Transverse colon (tissue), 4 donors: ENCODE results near the gene PRKCA. TPM values are rescaled to one million over a fixed set of nuclear protein-coding genes. Genes with fewer than 3 reads are reported as not detected.
"Not testable (repeated sequence)": the region's sequence is repeated elsewhere in the genome, so short reads cannot be mapped to it uniquely, and the experiment has no call there.

Source experiments
- DNase-seq: peaks from one replicate; pipeline ENCODE4 v3.0.0-alpha.2; 2019
- H3K27ac ChIP-seq, 4 donors: fragments of 200-600 bp; sonication (generic); 2 replicates each; pipeline ENCODE4 v1.5.1; 2016 to 2018; ENCODE audit warnings: inconsistent platforms in 4 of 4
- H3K27me3 ChIP-seq: fragments of 200-600 bp; sonication (generic); 2 replicates; pipeline ENCODE4 v1.5.1; 2017; ENCODE audit warnings: inconsistent platforms
- H3K36me3 ChIP-seq, 4 donors: fragments of 200-600 bp; sonication (generic); 2 replicates each; pipeline ENCODE4 v1.5.1; 2017 to 2019; ENCODE audit warnings: inconsistent platforms in 4 of 4
- H3K4me1 ChIP-seq, 4 donors: fragments of 200-600 bp; sonication (generic); 2 replicates each; pipeline ENCODE4 v1.5.1; 2017 to 2020; ENCODE audit warnings: inconsistent platforms in 4 of 4
- H3K4me3 ChIP-seq, 4 donors: fragments of 200-600 bp; sonication (generic); 1 replicate in 1 of 4; 2 replicates in 3 of 4; pipeline versions ENCODE4 v1.5.1 to v1.6.1; 2017 to 2019; ENCODE audit warnings: inconsistent platforms in 4 of 4
- H3K9me3 ChIP-seq, 2 donors: fragments of 200-600 bp; sonication (generic); 2 replicates each; pipeline ENCODE4 v1.5.1; 2017 to 2019; ENCODE audit warnings: inconsistent platforms in 2 of 2
- EP300 ChIP-seq: sonication (generic); formaldehyde crosslinking; IDR thresholded peaks from one replicate; pipeline ENCODE4 v1.6.1; 2017; ENCODE audit warnings: antibody characterized with exemption, low read depth
- POLR2A ChIP-seq: fragments of 450-650 bp; IDR thresholded peaks from one replicate; pipeline ENCODE4 v1.6.1; 2016; ENCODE audit warnings: antibody characterized with exemption, mild to moderate bottlenecking, moderate library complexity
- POLR2AphosphoS5 ChIP-seq, 3 donors: sonication (generic); formaldehyde crosslinking; IDR thresholded peaks; one replicate each; pipeline ENCODE4 v1.6.1; 2016; ENCODE audit warnings: antibody characterized with exemption in 3 of 3
- WGBS, 2 donors: methylation state at CpG; one replicate each; pipeline ENCODE4 v1.1.5; 2018; ENCODE audit warnings: low coverage in 1 of 2; 5-methylcytosine and 5-hydroxymethylcytosine counted together
- in situ Hi-C, 4 donors: fragments of 200-750 bp; cut with MboI; loops; one replicate each; pipeline versions ENCODE4 v1.15.0 to v1.15.1; 2017; ENCODE audit warnings: low sequenced_read_pairs in 3 of 4, low pct_ligation_motif_present in 1 of 4, low pct_unique_long_range_greater_than_20kb in 1 of 4
- intact Hi-C: fragments of 100-400 bp; cut with DNase I; formaldehyde crosslinking; loops from one replicate; pipeline ENCODE4 v1.15.1; 2023; ENCODE audit warnings: low total_unique reads
- total RNA-seq, 4 donors: library from RNA; depleted of rRNA; stranded (reverse); fragments of >200 nt; gene quantifications; one replicate each; pipeline ENCODE4 v1.1.0, GENCODE V29; 2016
- TF ChIP-seq, protein P1 (sequence below), 5 experiments: fragments of 200-600 bp in 3 of 5; fragments of 450-650 bp in 2 of 5; sonication (generic) in 3 of 5; IDR thresholded peaks; 1 replicate in 2 of 5; 2 replicates in 3 of 5; pipeline ENCODE4 v1.5.1; 2016 to 2017; ENCODE audit warnings: antibody characterized with exemption in 5 of 5, inconsistent platforms in 3 of 5, mild to moderate bottlenecking in 2 of 5, moderate library complexity in 1 of 5

Gene PRKCA
- total RNA-seq, 4 donors from 2014 or later = 16.1 to 49.7 (median 31.7) TPM

DNA sequence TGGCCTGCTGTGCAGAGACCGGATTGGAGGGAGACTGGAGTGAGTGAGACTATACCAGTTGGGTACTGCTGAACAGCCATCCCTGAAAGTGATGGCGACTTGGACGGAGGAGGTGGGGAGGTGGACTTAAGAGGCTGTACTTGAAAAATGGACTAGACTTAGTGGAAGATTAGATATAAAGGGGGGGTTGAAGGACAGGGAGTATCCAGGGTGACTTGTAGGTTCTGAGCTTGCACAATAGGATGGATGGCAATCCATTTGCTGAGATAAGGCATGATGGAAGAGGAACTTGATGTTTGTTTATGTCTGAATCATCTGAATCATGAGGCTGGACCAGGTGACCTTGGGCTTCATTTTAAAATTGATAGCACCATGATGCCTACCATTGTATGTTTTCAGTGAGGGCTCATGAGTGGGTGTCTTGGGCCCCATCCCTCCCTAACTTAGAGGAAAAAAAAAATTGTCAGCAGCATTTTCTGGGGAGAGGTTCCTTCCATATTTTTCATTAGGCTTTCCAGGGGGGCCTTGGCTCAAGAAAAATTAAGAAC lies 41.2 kb downstream of the PRKCA start:
- Histone ChIP-seq H3K27me3 (no peaks in the 10 kb centered on the region), H3K27ac (no peak overlapping the region), H3K4me3 (no peak overlapping the region), H3K9me3 (no peaks in the 10 kb centered on the region), H3K4me1 (peaks cover 3 to 39% (median 22%) of the 10 kb centered on the region in 4 donors), H3K36me3 (no peaks in the 10 kb centered on the region)
- intact Hi-C loops = no loop called here
- no peak for DNase-seq
- in situ Hi-C loops = no loop called here
- TF ChIP-seq, protein P1, sequence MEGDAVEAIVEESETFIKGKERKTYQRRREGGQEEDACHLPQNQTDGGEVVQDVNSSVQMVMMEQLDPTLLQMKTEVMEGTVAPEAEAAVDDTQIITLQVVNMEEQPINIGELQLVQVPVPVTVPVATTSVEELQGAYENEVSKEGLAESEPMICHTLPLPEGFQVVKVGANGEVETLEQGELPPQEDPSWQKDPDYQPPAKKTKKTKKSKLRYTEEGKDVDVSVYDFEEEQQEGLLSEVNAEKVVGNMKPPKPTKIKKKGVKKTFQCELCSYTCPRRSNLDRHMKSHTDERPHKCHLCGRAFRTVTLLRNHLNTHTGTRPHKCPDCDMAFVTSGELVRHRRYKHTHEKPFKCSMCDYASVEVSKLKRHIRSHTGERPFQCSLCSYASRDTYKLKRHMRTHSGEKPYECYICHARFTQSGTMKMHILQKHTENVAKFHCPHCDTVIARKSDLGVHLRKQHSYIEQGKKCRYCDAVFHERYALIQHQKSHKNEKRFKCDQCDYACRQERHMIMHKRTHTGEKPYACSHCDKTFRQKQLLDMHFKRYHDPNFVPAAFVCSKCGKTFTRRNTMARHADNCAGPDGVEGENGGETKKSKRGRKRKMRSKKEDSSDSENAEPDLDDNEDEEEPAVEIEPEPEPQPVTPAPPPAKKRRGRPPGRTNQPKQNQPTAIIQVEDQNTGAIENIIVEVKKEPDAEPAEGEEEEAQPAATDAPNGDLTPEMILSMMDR (IDR thresholded peaks at IDR 0.05) = no peak
- TF ChIP-seq EP300 = no peak
- TF ChIP-seq POLR2A = no peak
- TF ChIP-seq POLR2AphosphoS5 (IDR thresholded peaks at IDR 0.05) = no peak
- 92 to 94% methylated on average over 3 of the region's 3 CpGs for WGBS, 2 donors

DNA sequence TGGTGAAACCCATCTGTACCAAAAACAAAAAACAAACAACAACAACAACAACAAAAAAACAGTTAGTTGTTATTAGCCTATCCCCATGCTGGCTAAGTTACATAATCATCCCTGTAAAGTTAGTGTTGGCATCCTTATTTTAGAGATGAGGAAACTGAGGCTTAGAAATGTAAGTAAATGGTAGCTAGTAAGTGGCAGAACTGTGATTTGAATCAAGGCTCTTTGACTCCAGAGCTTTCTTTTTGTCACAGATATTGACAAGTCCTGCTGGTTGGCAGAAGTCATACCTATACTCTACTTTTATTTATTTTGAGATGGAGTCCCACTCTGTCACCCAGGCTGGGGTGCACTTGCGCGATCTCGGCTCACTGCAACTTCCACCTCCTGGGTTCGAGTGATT lies 42.1 kb downstream of the PRKCA start:
- H3K4me3 ChIP-seq = no peak overlapping the region
- no peaks in the 10 kb centered on the region for H3K9me3 ChIP-seq
- in situ Hi-C loops = no loop called here
- 98% methylated on average over 4 of the region's 4 CpGs; no CpG with 5 or more reads in 1 of the 2 donors for WGBS, 2 donors
- peaks cover 7 to 48% (median 31%) of the 10 kb centered on the region in 4 donors for H3K4me1 ChIP-seq
- TF ChIP-seq POLR2AphosphoS5 (IDR thresholded peaks at IDR 0.05) = no peak
- TF ChIP-seq, protein P1 (IDR thresholded peaks at IDR 0.05) = no peak
- no peak for TF ChIP-seq EP300
- TF ChIP-seq POLR2A = no peak
- H3K36me3 ChIP-seq = no peaks in the 10 kb centered on the region
- no peak overlapping the region for H3K27ac ChIP-seq
- DNase-seq = no peak
- intact Hi-C loops = no loop called here
- H3K27me3 ChIP-seq = no peaks in the 10 kb centered on the region

DNA sequence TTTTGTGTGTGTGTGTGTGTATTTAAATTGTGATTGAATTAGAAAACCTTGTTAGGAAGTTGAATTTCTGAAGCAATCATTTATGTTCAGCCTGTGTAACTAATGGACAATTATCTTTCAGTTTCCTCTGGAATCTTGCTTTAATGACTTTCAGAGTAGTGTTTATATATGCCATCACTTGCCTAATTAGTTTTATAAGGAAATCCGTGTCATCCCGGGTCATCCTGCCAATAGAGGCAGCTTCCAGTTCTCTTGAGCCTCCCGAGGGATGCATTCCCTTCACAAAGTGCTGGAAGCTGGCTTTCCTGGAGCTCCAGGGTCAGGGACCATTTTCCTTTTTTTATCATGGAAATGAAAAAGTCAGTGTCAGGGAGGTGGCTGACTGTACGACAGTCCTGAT lies 42.9 kb downstream of the PRKCA start:
- Histone ChIP-seq H3K4me1 (peaks cover 7 to 51% (median 39%) of the 10 kb centered on the region in 4 donors), H3K36me3 (no peaks in the 10 kb centered on the region), H3K9me3 (no peaks in the 10 kb centered on the region), H3K4me3 (no peak overlapping the region), H3K27ac (no peak overlapping the region), H3K27me3 (no peaks in the 10 kb centered on the region)
- no peak for DNase-seq
- in situ Hi-C loops = no loop called here
- TF ChIP-seq, protein P1 (IDR thresholded peaks at IDR 0.05) = no peak
- TF ChIP-seq POLR2AphosphoS5 (IDR thresholded peaks at IDR 0.05) (no peak), POLR2A (no peak), EP300 (no peak)
- WGBS, 2 donors = 38 to 54% methylated on average over 4 of the region's 4 CpGs
- intact Hi-C loops = no loop called here

DNA sequence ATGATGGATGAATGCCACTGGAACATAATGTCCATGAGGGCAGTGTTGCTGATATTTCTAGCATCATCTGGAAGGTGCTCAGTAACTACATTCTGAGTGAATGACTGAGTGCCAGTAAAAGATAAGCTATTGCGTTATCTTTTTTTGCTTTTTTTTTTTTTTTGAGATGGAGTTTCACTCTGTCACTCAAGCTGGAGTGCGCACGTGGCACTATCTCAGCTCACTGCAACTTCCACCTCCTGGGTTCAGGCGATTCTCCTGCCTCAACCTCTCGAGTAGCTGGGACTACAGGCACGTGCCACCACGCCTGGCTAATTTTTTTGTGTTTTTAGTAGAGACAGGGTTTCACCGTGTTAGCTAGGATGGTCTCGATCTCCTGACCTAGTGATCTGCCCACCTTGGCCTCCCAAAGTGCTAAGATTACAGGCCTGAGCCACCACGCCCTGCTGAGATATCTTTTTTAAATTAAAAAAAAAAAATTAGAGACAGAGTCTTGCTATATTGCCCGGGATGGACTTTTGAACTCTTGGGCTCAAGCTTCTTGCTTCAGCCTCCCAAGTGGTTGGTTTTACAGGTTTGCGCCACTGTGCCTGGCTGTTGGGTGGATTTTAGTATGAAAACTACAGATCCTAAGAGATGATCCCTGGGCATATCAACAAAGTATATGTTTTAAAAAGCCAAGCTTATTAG lies 43.7 kb downstream of the PRKCA start:
- H3K36me3 ChIP-seq, H3K27ac ChIP-seq, H3K4me3 ChIP-seq, intact Hi-C loops, in situ Hi-C loops, H3K27me3 ChIP-seq, H3K9me3 ChIP-seq: not testable (repeated sequence)
- 70 to 78% methylated on average over 5 to 12 of the region's 12 CpGs for WGBS, 2 donors
- H3K4me1 ChIP-seq = peaks cover 7 to 57% (median 45%) of the 10 kb centered on the region in 4 donors
- peak; percentile 39 for DNase-seq
